Memory B cell (primary cell): Measurements from ENCODE around the gene PACSIN2.

ENCODE experiments used
- ATAC-seq: fragments of 150-1000 bp; cut with Tn5 transposase; 2 replicates; pipeline ENCODE4 v1.10.0; 2021; ENCODE audit warnings: low read depth, mild to moderate bottlenecking, moderate library complexity
- DNase-seq, 2 donors: peaks; one replicate each; pipeline ENCODE4 v3.0.0; 2022; ENCODE audit warnings: low spot score in 2 of 2
- H3K27ac Mint-ChIP-seq: one replicate; pipeline ENCODE4 v1.8.0; 2022; ENCODE audit warnings: mild to moderate bottlenecking, moderate library complexity, mixed read lengths
- H3K27me3 Mint-ChIP-seq: one replicate; pipeline ENCODE4 v1.8.0; 2022; ENCODE audit warnings: mixed read lengths
- H3K36me3 Mint-ChIP-seq: one replicate; pipeline ENCODE4 v1.8.0; 2022; ENCODE audit warnings: mild to moderate bottlenecking, mixed read lengths
- H3K4me1 Mint-ChIP-seq: one replicate; pipeline ENCODE4 v1.8.0; 2022; ENCODE audit warnings: mixed read lengths
- H3K4me3 Mint-ChIP-seq: one replicate; pipeline ENCODE4 v1.8.0; 2022; ENCODE audit warnings: mild to moderate bottlenecking, moderate library complexity, mixed read lengths
- H3K9me3 Mint-ChIP-seq: one replicate; pipeline ENCODE4 v1.8.0; 2022; ENCODE audit warnings: mixed read lengths

Gene PACSIN2

DNA sequence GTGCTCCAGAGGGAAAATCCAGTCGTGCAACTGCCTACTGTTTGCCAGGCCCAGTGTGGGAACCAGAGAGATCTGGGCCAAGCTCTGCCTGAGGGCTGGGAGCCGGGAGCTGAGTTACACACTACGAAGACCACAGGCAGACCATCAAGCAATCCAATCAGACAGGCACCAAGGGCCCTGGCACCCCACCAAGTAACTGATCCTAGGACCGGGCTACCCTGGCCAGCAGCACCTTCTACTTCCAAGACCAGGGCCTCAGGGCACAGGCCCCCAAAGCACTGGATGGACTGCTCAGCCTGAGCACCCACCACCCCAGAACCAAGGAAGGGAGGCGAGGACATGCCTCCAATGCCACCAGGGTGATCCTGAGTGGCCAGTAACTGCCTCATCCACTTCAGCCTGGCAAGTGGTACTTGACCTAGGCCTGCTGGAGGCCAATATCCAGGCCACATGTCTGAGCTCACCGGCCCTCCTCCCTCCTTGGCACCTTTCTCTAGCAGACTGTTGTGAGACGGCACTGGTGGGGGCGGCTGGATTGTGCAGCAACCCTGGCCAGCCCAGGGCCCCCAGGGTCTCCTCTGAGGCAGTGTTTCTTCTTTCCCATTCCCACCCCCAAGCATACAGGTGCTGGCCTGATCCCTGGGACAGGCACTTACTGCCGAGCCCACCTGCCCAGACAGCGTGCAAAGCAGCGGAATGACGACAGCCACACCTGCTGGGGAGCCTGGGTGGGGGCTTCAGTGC lies 137.2 kb downstream of the PACSIN2 start:
- Mint-ChIP-seq H3K27me3 (no peaks in the 10 kb centered on the region), H3K4me3 (no peak overlapping the region), H3K9me3 (no peaks in the 10 kb centered on the region), H3K36me3 (peaks cover 21% of the 10 kb centered on the region), H3K4me1 (peaks cover 2% of the 10 kb centered on the region), H3K27ac (peak overlapping the region; percentile 45)
- ATAC-seq (no peak), DNase-seq (no peak)

DNA sequence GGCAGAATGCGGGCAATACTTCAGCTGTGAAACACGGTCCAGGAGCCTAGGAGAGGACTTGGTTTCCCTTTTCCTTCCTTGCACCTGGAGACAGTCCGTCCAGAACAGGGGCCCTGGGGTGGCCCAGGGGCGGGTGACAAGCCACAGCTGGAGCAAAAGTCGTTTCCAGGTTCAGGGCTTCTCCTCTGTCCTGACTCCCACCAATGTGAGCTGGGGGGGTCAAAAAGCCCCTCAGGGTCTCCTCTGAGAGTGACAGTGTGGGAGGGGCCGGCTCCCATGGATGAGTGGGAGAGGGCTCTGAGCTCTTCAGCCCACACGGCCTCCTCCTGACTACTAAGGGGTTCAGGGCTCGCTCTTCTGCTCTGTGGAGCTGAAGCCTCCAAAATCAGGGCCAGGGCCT lies 137.8 kb downstream of the PACSIN2 start:
- Mint-ChIP-seq H3K9me3 (no peaks in the 10 kb centered on the region), H3K27ac (peak overlapping the region; percentile 45), H3K27me3 (no peaks in the 10 kb centered on the region), H3K36me3 (peaks cover 20% of the 10 kb centered on the region), H3K4me3 (no peak overlapping the region), H3K4me1 (peaks cover 2% of the 10 kb centered on the region)
- ATAC-seq (no peak), DNase-seq (no peak)

DNA sequence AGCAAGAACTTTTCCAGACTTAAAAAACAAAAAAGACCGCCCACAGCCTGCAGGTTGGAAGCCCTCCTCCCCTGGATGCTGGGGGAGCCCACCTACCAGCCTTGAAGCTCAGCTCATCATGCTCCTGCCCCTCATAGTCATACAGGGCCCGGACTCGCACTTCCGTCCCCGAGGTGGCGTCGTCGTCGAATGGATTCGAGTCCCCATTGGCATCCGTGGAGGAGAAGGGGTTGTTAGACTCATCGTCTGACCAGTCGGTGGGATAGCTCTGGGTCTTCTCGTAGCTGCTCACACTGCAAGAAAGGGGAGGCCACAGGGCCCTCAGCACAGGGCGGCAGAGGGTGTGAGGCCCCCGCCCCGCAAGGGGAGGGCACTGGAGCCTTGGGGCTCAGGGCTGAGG lies 138.9 kb downstream of the PACSIN2 start:
- no peak for DNase-seq
- ATAC-seq, result no peak
- Mint-ChIP-seq H3K4me3 (no peak overlapping the region), H3K27me3 (no peaks in the 10 kb centered on the region), H3K27ac (no peak overlapping the region), H3K9me3 (no peaks in the 10 kb centered on the region), H3K36me3 (peaks cover 19% of the 10 kb centered on the region), H3K4me1 (no peaks in the 10 kb centered on the region)

DNA sequence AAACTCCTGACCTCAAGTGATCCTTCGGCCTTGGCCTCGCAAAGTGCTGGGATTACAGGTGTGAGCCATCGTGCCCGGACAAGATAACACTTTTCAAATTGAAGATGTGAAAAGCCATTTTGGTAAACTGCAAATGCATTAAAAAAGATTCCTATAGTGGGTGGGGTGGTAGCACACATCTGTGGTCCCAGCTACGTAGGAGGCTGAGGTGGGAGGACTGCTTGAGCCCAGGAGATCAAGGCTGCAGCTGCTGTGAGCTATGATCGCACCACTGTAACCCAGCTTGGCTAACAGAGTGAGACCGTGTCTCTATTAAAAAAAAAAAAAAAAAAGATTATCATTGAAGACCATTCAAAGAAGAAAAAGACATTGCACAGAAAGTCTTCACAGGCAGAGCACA lies 140.9 kb downstream of the PACSIN2 start:
- DNase-seq (no peak), ATAC-seq (no peak)
- Mint-ChIP-seq H3K9me3 (no peaks in the 10 kb centered on the region), H3K36me3 (peaks cover 17% of the 10 kb centered on the region), H3K27me3 (no peaks in the 10 kb centered on the region), H3K4me3 (no peak overlapping the region), H3K4me1 (no peaks in the 10 kb centered on the region), H3K27ac (no peak overlapping the region)

DNA sequence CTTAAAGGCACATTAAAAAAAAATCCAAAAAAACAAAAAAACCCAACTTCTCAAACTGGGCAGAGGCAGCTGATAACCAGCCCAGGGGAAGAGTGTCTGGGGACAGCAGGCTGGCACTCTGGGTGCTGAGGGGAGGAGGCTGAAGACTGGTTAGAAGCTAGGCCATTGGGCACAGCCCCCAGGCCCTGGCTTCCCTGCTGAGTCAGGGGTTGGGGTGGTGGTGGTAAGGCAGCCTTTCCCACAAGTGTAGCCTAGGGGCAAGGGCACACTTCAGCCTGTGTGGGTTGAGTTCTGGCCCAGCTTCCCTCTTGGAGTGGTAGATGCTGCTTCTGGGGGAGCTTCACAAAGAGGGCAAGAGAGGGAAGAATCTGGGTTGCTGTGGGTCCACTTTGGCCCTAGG lies 141.6 kb downstream of the PACSIN2 start:
- H3K27ac Mint-ChIP-seq, result no peak overlapping the region
- ATAC-seq (no peak), DNase-seq (no peak)
- H3K36me3 Mint-ChIP-seq, result peaks cover 17% of the 10 kb centered on the region
- no peaks in the 10 kb centered on the region for H3K4me1 Mint-ChIP-seq
- H3K27me3 Mint-ChIP-seq, result no peaks in the 10 kb centered on the region
- H3K4me3 Mint-ChIP-seq, result no peak overlapping the region
- no peaks in the 10 kb centered on the region for H3K9me3 Mint-ChIP-seq

DNA sequence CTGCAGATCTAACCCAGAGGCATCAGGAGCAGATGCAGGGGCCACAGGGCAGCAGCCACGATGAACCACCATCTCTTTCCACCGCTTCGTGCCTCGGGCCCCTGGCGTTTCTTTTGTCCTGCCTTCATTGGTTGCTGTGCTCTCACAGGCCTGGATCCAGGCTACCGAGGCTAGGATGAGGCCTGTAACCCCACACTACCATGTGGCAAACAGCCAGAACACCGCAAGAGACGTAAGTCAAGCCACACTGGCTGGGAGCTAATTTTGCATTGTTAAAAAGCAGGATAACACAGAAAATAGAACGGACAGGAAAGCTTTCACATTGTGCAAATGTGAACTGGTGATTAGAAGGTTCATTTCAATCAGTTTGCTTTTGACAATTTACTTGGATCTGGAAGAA lies 142.1 kb downstream of the PACSIN2 start:
- DNase-seq (no peak), ATAC-seq (no peak)
- no peaks in the 10 kb centered on the region for H3K27me3 Mint-ChIP-seq
- no peak overlapping the region for H3K27ac Mint-ChIP-seq
- peaks cover under 1% of the 10 kb centered on the region for H3K4me1 Mint-ChIP-seq
- H3K36me3 Mint-ChIP-seq, result peaks cover 17% of the 10 kb centered on the region
- no peaks in the 10 kb centered on the region for H3K9me3 Mint-ChIP-seq
- no peak overlapping the region for H3K4me3 Mint-ChIP-seq

DNA sequence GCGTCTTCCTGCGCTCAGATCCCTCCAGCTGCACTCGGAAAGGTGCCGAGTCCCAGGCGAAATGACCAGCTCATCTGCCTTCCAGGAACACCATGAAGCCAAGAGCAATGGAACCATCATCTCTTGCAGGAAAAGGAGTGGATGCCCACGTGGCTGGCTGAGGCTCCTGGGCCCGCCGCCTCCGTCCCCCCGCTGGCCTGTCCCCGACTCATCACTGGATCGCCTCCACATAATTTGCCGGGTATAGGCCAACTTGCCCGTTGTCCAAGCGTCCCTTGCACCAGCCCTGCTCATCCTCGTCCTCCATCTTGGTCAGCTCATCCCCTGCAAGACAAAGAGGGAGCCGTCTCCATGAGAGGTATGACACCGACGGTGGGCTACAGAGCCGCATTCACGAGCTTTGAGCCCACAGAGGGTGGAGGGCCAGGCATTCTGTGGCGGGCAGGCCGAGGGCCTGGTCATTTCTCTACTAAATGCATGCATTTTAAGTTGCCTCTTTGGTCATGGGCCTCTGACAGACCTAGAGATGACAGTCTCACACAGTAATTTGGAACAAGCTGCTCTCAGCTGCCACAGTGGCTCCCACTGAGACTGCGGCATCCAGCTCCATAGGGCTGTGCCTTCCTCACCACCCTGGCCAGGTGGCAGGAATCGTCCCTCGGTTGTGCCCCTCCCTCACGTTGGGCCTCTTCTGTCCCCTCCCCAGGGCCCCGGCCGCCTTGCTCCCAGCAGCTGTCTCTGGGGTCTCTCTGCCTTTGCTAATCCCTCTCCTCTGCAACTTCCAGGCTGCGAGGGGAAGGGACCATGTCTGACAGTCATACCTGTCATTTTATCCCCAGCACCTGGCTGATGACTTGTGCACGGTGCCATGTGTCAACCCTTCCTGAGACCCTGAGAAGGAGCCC lies 143.6 kb downstream of the PACSIN2 start:
- peaks cover 14% of the 10 kb centered on the region for H3K36me3 Mint-ChIP-seq
- H3K27me3 Mint-ChIP-seq, result no peaks in the 10 kb centered on the region
- no peak overlapping the region for H3K27ac Mint-ChIP-seq
- no peak for ATAC-seq
- DNase-seq, result no peak
- H3K4me1 Mint-ChIP-seq, result peaks cover 2% of the 10 kb centered on the region
- H3K4me3 Mint-ChIP-seq, result no peak overlapping the region
- H3K9me3 Mint-ChIP-seq, result no peaks in the 10 kb centered on the region

DNA sequence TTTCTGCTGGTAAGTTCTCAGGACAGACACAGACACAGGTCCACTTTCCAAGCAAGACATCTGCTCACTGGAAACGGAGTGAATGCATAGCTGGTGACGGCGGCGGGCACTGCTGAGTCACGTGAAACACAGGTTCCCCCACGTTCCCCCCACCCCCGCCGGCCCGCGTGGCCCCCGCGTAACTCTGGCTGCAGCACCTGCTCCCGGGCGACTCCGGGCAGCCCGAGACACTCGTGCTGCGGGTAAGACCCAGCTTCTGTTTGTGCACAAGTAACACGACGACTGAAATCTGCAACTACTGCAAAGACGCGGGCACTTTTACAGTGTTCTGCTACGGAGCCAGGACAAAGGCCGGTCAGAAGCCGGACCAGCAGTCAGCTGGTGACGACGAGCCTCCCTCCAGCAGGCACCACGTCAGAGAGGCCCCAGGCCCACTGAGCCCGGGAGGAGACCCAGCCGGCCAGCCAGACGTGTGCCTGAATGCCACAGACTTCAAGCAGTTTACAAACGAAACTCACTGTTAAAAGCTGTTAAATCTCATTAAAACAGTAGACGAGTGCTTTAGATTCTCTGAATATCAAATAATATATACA lies 145.0 kb downstream of the PACSIN2 start:
- no peak for DNase-seq
- Mint-ChIP-seq H3K4me1 (peaks cover 2% of the 10 kb centered on the region), H3K36me3 (peaks cover 9% of the 10 kb centered on the region), H3K27ac (no peak overlapping the region), H3K27me3 (no peaks in the 10 kb centered on the region), H3K4me3 (no peak overlapping the region), H3K9me3 (no peaks in the 10 kb centered on the region)
- no peak for ATAC-seq

DNA sequence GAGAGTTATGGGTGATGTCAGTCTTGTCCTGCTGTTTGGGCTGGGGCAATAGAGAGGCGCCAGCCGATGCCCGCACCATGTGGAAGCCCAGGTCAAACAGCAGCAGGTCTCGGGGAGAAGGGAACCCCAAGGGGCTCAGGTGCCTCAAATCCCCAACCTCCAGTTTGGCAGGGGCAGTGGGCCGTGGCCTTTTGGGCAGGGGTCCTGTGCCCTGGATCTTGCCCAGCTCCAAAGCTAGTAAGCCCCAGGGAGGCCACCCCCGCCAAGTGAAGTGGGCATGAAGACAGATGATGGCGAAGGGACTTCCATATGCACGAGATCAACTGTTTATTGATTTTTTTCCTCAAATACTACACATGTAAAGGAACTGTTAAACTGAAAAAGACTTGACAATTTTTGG lies 145.5 kb downstream of the PACSIN2 start:
- ATAC-seq (no peak), DNase-seq (no peak)
- no peaks in the 10 kb centered on the region for H3K27me3 Mint-ChIP-seq
- H3K36me3 Mint-ChIP-seq, result peaks cover 9% of the 10 kb centered on the region
- H3K4me3 Mint-ChIP-seq, result no peak overlapping the region
- H3K27ac Mint-ChIP-seq, result no peak overlapping the region
- H3K4me1 Mint-ChIP-seq, result peaks cover 5% of the 10 kb centered on the region
- H3K9me3 Mint-ChIP-seq, result no peaks in the 10 kb centered on the region

DNA sequence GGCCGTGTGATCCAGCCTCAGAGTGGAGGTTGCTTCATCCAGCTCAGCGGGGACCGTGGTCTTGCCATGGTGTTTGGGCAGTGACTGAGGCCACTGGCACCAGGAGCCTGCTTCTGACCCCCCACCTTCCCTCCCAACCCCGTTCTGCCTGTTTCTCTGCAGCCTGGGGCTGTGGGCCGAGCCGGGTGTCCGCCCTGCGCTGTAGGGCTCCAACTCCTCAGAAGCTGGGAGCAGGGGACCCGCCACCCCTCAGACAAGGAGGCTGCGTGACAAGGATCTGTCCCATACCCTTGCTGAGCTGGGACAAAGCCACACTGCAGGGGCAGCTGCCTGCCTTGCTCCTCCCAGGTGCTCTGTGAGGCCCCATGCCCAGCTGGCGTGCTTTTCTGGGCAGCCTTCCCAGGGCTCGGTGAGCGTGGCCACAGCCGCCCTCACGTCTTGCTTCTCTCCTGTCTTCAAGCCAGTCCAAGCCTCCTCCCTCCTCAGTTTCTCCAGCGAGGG lies 146.1 kb downstream of the PACSIN2 start:
- Mint-ChIP-seq H3K4me3 (no peak overlapping the region), H3K27ac (no peak overlapping the region)

DNA sequence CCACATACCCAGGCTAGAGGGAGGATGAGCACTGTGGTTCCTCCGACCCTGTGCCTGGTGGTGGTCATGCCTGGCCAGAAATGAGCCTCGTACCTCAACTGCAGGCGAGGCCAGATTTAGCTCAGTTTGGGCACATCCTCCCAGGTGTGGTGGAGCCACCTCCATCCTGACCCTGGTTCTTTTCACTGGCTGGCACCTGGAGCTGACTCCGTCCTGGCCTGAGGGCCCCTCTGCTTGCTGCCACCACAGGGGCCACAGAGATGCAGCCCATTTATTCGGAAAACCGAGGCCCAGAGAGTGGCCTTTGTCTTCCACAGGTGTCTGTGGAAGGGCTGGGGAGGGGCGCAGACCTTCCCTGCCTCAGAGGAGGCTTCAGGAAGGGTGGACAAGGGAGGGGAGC lies 148.8 kb downstream of the PACSIN2 start:
- DNase-seq (no peak), ATAC-seq (no peak)
- H3K4me3 Mint-ChIP-seq, result no peak overlapping the region
- H3K27ac Mint-ChIP-seq, result no peak overlapping the region
- peaks cover 2% of the 10 kb centered on the region for H3K9me3 Mint-ChIP-seq
- H3K27me3 Mint-ChIP-seq, result no peaks in the 10 kb centered on the region
- H3K36me3 Mint-ChIP-seq, result peaks cover 3% of the 10 kb centered on the region
- H3K4me1 Mint-ChIP-seq, result peaks cover 9% of the 10 kb centered on the region

More for the DNA sequence above, 146.1 kb downstream of the PACSIN2 start:
- no peaks in the 10 kb centered on the region for H3K9me3 Mint-ChIP-seq
- peaks cover 9% of the 10 kb centered on the region for H3K36me3 Mint-ChIP-seq
- DNase-seq (no peak), ATAC-seq (no peak)
- peaks cover 5% of the 10 kb centered on the region for H3K4me1 Mint-ChIP-seq
- no peaks in the 10 kb centered on the region for H3K27me3 Mint-ChIP-seq

DNA sequence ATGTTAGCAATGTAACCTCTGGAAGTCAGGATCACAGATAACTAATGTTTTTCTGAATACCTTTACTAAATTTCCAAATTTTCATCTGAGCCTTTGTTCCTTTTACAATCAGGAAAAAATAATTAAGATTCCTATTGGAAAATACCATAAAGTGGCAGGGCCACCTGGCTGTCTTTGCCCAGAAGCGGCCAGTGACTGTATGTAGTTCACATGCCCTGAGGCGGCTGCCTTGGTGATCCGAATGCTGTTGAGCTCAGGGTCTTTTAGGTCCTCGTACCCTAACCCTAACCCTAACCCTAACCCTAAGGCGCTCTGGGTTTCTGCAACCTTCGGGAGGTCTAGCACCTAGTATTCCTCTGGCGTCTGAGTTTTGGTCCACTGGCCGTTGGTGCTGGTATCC lies 149.4 kb downstream of the PACSIN2 start:
- Mint-ChIP-seq H3K9me3 (peaks cover 2% of the 10 kb centered on the region), H3K36me3 (peaks cover 3% of the 10 kb centered on the region), H3K4me1 (peaks cover 12% of the 10 kb centered on the region), H3K4me3 (no peak overlapping the region), H3K27me3 (no peaks in the 10 kb centered on the region), H3K27ac (no peak overlapping the region)
- DNase-seq, result no peak
- ATAC-seq, result no peak

DNA sequence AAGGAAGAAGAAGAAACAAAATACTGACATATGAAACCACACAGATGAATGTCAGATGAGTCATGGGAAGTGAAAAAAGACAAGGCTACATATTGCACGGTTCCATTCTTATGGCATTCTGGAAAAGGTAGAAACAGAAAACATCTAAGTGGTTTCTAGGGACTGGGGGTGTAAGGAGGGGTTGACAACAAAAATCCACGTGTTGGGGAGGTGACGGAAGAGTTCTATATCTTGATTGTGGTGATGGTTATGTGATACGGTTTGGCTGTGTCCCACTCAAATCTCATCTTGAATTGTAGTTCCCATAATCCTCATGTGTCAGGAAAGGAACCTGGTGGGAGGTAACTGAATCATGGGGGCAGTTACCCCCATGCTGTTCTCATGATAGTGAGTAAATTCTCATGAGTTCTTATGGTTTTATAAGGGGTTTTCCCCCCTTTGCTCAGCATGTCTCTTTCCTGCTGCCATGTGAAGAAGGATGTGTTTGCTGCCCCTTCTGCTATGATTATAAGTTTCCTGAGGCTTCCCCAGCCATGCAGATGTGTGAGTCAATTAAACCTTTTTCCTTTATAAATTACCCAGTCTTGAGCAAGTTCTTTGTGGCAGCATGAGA lies 151.5 kb downstream of the PACSIN2 start:
- DNase-seq (no peak), ATAC-seq (peak; percentile 65)
- Mint-ChIP-seq H3K27ac (peak overlapping the region; percentile 72), H3K27me3 (no peaks in the 10 kb centered on the region), H3K9me3 (peaks cover 2% of the 10 kb centered on the region), H3K36me3 (peaks cover 3% of the 10 kb centered on the region), H3K4me1 (peaks cover 16% of the 10 kb centered on the region), H3K4me3 (peak overlapping the region; percentile 57)
